Stimulated activated CD4-positive, alpha-beta T cell treated with anti-CD3 and anti-CD28 coated beads, TNF-alpha, amount 100 ng/mL, for 4 hours (primary cell): Measurements from ENCODE around the gene PRKCE.

ENCODE experiments used
- DNase-seq, 3 experiments: peaks; one replicate each; pipeline ENCODE4 v3.0.0-alpha.2; 2020; ENCODE audit warnings: low read depth in 3 of 3

Gene PRKCE

DNA sequence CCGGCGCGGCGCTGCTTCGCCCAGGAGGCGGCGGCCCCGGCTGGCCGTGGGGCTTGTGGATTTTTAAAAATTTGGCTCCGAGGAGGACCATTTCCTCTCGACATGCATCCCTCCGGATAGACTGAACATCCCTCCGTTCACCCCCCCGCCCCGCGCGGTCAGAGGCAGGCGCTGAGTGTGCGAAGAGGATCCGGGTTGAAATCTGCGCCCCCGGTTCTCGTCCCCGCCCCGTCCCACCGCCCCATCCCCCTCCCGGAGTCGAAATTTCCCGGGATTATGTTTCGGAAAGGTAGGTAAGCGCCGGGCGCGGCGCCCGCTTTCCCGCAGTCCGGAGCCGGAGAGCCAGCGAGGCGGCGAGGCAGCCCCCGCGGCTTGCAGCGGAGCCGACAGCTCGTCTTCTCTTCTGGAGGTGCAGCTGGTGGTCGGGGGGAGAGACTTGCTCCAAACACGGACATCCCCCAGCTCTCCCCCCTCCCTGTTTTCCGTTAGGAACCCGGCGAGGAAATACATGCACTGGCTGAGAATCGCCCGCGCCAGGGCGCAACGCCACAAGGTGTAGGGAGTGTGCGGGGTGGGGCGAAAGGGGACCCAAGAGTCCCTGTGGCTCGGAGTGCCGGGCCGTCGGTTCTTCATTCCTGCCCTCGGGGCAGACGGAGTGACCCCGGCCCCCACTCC is at the start of gene PRKCE:
TSS of gene PRKCE (plus strand) at position 261 of the 675 bp plus-strand sequence.
- peak in 2 of 3 experiments; percentile 28 to 29 for DNase-seq

DNA sequence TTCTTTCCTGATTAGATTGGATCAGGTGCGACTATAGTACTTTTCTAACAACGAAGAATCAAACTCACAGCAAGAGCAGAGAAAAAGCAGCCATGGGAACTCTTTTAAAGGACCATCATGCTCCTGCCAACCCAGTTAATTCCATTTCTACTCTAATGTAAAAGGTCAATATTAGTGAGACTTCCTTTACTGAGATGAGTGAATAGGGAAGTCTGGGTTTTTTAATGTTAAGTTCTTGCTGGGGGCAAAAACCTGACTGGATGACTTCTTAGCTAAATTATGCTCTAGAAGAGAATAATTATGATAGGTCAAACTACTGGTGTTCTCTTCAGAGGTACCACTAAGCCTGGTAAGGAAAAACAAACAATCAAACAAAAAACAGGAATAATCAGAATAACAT is 48.9 kb upstream of the PRKCE start:
- DNase-seq = no peak

DNA sequence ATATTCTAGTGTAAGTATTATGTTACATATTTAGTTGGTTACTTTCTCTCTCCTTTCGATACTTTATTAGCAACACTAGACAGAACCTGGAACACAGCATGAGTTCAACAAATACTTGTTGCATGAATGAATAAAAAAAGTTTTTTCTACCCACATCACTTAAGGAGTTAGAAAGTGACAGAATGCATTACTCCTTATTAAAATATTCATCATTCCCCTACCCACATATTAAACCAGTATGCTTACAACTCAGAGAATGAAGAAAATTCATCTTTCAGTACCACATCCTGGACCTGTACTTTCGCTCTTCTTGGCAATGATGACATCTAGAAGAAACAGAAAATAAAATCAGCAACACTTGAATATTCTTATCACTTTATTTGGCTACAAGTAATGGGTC is 46.4 kb upstream of the PRKCE start:
- DNase-seq = no peak

DNA sequence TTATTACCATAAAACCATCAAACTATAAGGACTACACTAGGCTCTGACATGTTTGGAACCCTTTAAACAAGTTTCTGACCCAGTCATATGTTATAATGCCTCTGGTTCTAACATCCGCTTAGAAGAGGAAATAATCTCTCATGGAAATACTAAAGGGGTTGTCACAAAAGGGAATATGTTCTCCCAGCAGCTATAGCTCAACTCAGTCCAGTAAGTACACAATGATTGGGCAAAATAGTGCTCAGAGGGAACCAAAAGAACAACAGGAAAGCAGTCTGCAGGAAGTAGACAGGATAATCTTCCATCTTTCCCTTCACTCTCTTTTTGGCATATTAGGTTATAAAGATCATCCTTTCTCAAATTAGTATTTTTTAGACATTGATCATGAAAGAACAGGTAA is 44.7 kb upstream of the PRKCE start:
- DNase-seq = no peak

DNA sequence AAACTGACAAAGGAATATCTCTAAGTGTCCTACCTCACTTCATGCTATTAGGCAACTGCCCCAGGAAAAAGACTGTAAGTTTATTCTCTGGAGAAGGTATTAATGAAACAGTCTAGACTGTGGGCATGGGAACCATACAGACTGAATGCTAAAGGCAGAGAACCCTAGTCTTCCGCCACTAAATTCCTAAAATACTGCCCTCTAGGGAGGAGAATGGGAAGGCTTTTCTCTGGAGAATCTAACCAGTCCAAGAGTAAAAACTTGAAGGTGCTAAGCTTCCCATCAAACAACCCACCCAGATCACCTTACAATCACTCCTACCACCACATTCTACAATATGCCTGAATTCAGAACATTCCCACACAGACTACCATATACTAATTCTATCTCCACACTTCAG is 43.8 kb upstream of the PRKCE start:
- no peak for DNase-seq

DNA sequence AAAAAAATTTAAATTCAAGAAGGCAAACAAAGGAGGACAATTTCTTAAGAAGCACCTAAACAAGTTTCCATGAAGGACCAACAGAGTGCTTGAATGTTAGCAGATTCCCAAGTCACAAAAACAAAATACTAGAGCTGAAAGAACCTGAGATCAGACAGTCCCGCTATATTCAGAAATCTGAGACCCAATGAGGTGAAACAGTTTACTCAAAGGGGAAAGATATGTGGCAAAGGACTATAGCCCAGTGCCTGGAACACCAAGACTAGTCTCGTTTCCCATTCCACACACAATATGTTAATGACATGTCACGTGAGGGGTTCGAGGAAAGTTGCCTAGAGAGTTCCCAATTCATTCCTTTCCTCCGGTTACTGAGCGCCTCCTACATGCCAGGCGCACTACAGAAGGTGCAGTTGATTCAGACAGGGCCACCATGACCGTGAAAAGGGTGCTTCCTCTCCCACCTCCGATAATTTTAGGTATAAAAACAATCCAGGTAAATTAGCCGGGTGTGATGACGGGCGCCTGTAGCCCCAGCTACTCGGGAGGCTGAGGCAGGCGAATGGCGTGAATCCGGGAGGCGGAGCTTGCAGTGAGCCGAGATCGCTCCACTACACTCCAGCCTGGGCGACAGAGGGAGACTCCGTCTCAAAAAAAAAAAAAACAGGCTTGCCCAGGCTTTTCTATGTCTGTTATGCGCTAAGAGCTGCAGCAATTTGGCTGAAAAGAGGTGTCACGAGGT is 41.0 kb upstream of the PRKCE start:
- DNase-seq = peak; percentile 0 to 20 (median 2)

DNA sequence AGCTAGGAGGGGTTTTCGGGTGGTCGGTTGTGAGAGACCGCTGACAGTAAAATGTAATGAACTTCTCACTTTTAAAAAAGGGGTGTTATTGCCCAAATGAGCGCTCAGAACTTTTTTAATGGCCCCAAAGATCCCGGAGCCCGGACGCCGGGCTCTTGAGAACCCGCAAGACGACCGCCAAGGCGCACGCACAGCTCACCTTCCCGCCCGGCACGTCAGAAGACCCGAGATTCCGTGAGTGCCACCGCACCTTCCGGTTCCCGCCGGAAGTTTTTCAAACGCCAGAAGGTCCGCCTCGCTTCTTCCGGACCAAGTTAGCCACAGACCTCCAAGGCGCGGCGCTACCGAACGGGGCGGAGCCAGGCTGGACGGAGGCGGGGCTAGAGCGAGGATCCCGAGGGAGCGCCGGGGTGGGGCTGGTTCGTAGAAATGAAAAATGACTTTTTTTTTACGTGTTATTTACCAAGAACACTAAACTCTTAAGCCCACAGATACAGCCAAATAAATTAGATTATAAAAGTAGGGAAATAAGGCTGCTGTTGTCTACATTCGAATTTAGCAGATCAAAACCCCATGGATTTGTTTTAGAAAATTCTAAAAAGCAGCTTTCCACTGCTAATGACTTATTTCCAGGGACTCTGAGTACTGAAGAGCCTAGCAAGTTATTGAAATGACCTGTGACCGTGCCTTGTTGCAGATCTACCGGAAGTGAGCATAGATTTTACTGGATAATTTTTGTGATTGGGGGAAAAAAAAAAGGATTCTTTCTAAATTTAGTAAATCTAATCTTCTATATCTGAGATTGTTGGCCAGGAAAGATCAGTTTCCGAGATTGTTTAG is 40.2 kb upstream of the PRKCE start, which contains the start of gene SRBD1:
TSS of gene SRBD1 (minus strand) at position 248 of the 840 bp plus-strand sequence. CDS start 5,826 bp downstream, outside the sequence.
- DNase-seq = peak; percentile 76 to 83 (median 76)

DNA sequence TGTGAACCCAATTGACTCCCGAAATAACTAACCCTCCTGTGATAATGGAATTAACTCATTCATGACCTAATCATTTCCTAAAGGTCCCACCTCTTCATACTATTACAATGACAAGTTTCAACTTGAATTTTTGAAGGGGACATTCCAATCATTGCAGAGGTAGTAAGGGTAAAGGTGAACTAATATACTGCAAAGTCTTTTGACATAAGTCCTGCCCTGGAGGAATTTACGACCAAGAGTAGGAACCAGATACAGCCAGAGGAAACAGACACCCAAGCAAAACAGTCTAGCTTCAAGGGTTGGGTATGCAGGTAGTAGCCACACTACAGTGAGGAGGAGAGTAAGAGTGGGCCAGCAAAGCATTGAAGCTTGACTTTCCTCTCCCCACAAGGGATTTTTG is 39.2 kb upstream of the PRKCE start:
- DNase-seq = no peak

DNA sequence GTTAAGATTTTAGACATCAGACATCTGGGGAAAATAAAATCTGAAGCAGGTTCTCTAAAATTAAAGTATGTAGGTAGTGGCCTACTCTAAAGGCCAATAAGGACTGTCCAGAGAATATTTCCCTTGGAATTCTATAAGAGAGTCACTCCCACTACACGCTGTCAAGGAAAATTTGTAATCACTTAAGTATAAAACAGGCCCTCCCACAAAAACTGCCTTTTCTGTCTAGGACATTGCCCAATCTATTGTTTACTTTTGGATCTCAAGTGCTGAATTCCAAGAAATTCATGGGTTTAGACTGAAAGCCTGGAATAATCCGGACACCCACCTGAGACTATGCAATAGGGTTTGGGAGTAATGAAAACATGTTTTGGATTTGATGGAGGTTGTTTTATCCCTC is 38.7 kb upstream of the PRKCE start:
- no peak for DNase-seq

DNA sequence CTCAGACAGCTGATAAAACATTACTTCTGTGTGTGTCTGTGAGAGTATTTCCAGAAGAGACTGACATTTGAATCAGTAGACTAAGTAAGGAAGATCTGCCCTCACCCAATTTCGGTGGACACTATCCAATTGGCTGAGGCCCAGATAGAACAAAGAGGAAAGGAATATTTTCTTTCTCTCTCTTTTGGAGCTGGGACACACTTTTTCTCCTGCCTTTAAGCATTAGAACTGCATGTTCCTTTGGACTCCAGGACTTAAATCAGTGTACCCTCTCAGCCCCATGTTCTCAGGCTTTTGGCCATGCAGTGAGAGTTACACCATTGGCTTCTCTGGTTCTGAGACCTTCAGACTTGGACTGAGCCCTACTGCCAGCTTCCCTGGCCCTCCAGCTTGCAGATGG is 37.1 kb upstream of the PRKCE start:
- no peak for DNase-seq

DNA sequence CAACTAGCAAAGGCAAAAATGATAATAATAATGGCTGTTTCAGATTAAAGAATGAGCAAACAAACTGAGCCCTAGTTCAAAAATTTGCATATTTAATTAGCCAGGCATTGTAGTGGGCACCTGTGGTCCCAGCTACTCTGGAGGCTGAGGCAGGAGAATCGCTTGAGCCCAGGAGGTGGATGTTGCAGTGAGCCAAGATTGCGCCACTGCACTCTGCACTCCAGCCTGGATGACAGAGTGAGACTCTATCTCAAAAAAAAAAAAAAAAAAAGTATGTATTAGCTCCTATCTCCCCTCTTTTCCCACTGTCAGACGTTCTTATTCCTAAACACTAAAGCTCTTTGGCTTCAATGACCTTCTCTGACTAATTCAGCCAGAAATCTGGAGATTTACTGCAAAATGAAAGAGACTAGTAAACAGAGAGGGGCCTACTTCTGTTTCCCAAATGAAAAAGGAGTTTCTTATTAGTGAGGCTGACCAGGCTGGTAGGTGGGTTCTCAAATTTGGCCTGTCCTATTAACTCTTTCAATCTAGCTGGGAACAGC is 36.5 kb upstream of the PRKCE start:
- DNase-seq = no peak

DNA sequence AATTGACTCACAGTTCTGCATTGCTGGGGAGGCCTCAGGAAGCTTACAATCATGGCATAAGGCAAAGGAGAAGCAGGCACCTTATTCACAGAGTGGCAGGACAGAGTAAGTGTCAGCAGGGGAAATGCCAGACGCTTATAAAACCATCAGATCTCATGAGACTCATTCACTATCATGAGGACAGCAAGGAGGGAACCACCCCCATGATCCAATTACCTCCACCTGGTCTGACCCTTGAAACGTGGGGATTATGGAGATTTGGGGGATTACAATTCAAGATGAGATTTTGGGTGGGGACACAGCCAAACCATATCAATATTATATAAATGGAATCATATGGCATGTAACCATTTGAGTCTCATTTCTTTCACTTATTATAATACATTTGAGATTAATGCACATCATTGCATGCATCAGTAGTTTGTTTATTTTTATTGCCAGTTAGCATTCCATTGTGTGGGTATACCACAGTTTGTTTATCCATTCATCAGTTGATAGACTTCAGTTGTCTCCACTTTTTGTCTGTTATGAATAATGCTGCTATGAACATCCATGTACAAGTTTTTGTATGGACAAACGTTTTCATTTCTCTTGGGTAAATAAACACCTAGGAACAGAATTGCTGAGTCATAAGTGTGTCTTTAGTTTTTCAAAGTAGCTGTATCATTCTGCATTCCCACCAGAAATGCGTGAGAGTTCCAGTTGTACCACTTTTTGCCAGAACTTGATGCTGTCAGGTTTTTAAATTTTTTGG is 34.6 kb upstream of the PRKCE start:
- DNase-seq = no peak

DNA sequence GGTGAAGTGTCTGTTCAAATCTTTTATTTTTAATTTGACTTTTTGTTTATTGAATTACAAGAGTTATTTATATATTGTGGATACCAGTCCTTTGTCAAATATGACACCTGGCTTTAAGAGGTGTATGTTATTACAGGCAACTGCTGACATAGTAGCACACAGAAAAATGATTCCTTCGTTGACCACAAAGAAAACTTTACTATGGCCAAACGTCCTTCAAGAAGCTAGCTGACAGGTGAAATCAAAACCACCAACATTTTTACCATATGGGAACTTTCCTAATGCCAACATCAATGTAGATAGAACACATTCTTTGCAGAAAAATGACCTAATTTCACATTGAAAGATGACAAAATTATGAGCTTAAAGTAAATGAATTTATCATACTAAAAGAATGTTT is 34.0 kb upstream of the PRKCE start:
- no peak for DNase-seq

DNA sequence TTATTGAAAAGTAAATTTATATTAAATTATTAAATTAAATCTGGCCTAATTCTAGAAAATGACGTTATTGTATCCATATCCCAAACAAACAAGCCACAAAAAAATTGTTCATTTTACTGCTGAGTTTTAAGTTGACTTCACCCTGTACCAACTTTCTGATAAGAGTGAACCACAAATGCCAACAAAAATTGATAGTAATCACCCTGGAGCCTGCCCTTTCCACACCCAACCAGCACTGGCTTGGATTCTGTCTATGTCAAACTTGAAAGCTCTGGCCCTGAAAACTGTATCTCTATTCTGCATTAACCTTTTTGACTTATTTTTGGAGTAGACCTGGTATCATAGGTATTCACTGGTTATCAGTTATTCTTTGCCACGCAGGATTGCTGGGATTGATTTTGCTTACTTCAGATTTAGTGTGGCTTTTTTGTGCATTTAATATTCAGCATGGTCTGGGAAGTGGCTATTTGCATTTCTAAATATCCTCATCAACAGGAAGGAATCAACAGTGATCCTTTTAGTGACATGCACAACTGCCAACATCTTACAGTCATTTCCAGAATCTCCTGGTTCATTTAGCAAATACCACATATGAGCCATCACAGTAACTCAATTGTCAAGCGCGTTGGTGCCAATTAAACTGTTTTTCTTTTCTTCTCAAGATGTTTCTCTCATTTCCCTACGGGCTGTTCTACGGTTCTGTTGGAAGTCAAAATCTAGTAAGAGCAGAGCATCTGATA is 29.0 kb upstream of the PRKCE start:
- no peak for DNase-seq

DNA sequence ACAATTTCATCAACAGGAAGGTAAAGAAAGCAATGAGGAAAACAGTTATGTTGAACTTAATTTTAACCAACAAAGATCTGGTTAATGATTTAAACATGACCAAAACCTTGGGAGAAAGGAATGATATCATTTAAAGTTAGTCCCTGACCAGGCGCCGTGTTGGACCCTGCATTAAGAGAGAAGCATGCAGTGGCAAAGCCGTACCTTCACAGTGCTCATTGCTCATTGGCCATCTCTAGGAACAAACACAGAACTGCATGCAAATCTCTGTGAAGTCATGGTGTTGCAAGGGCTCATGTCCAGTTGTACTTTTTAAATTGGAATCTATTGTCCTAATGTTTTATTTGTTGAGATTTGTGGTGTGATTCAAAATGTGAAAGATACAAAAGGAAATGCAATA is 28.4 kb upstream of the PRKCE start:
- DNase-seq = no peak

DNA sequence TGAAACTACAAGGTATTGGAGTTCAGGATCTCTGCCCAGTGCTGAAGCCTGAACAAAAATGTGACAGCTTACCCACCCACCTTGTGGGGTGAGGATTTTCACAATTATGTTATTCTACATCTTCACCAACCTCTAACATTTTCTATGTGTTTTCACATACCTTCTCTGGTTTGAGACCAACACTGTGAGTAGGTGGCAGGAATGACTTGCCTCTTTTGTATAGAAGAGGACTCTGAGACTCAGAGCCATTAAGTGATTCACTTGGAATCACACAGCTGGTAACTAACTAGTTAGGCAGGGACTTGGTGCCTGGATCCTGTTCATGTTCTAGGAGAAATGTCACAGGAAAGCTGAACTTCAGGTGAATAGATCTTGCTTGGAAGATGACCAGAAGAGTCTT is 25.7 kb upstream of the PRKCE start:
- DNase-seq = no peak

DNA sequence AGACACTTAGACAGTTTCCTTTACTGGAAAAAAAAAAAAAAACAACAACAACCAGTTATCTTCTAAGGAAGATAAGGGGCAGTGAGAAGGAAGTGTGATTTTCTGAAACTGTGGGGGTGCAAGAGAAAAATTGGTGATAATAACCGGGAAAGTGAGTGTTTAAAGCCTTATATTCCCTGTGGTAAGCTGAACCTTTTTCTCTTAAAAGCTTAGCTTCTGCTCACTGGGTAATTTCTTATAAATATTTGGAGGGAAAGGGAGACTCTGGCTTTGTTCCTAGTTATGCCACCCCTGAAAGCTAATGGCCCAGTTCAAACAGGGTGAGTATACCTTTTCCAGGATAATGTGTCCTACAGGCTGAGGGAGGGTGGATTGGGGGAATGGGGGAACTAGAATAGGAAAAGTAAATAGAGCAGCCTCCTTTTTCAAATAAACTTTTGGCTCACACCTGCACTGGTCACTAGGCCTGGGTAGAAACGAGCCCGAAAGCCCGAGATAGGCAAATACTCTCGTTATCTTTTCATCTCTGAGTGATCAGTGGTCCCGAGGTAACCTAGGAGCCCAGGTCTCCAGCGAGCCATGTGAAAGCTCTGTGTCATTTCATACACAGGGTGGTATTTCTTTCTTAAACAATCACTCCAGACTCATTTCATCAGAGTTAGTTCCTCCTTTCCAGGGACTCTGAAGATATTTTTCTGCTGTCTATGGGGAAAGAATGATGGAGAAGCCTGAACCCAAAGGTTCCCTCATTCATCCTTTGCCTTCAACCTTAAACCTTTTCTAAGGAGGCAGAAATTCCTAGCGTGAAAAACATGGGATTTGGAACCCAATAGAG is 24.9 kb upstream of the PRKCE start:
- DNase-seq = no peak

DNA sequence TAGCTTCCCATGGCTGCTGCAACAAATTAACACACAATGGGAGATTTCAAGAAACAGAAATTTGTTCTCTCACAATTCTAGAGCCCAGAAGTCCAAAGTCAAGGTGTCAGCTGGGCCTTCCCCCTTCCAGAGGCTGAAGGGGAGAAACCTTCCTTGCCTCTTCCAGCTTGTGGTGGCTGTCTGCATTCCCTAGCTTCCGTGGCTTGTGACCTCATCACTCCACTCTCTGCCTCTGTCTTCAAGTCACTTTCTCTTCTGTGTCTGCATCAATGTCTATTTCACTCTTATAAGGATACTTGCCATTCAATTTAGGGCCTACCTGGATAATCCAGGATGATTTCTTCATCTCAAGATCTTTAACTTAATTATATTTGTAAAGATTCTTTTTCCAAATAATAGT is 23.6 kb upstream of the PRKCE start:
- DNase-seq = no peak

DNA sequence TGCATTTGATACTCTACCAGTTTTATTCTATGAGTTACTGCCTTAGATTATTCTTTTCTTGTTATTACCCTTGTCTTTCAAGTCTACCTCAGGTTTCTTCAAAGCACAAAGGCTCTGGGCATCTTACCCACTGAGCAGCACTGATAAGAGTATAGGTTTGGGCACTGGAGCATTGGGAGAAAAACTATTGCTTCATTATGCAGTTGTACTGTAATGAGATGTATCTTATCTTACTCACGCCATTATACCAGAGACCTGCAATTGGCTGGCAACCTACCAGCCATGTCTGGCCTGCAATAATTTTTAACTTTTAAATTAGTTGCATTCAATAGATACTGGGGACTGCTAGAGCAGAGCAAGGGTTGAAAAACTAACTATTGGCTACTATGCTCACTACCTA is 21.5 kb upstream of the PRKCE start:
- DNase-seq = no peak

DNA sequence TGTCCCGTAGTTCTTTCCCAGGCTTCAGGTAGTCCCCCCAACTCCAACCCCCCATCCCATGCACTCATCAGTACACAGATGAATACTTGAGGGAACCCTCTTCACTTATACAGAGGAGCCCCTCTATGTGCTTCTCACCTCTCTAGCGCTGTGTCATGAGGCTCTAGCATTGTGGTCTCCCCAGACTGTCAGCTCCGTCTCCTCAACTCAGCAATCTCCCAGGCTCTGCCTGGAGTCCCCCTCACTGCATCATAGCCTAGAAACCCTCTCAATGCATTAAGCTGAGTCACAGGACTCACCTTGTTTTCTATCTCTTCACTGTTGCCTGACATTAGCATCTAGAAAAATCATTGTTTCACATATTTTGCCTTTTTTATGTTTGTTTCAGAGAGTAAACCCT is 20.2 kb upstream of the PRKCE start:
- no peak for DNase-seq
